Activated CD4-positive, alpha-beta T cell treated with anti-CD3 and anti-CD28 coated beads, Interleukin-2, amount 50 U/mL, for 16 hours (primary cell): ENCODE results near the gene C17orf100.
A peak's percentile ranks its signal among the peaks of the same experiment; 100 is the strongest.
"Not testable (repeated sequence)": the region's sequence is repeated elsewhere in the genome, so short reads cannot be mapped to it uniquely, and the experiment has no call there.

Experiments
- DNase-seq: peaks from one replicate; pipeline ENCODE4 v3.0.0-alpha.2; 2020

Gene C17orf100

DNA sequence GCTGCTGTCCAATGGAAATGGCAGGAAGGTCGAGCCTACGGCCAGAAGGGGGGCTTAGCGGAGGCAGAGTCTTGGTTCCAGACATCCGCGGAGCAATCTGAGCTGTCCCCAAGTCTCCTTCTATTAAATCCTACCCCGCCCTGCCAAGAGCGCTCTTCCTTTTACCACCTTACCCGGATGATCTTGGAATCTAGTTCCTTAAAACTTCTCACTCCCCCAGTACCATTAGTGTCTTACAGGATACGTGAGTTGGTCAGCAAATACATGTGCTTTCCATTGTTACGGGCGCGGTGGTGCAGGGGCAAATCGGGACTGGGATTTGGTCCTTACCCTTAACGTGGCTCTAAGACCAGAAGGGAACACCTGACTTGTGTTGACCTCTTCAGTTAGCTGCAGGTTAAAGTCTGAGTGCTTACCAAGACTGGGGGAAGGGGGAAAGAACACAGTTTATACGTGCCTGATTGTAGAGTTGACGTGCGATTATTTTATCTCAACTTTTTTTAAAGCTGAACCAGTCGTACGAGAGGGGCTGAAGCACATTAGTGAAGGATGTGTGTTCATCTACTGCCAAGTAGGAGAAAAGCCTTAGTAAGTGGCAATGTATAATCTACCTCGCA is 10.2 kb upstream of the C17orf100 start:
- DNase-seq = peak; percentile 32

DNA sequence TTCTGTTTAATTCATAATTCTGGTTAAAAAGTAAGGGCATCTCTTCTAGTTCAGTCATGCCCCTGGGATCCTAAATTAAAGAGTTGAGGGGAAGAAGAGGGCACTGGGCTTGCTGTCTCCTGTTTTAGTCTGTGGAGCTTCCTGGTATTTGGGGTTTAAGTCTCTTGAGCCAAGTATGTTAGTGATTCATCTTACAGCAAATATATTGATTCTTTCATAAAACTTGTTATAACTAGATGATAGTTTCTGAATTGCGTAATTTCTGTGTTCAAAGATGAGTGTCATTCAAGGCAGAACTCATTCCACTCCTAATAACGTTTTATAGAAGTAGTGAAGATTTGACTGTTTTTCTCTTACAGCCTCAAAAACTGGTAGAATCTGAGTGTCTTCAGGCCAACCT is 9.0 kb upstream of the C17orf100 start:
- DNase-seq = peak; percentile 77

DNA sequence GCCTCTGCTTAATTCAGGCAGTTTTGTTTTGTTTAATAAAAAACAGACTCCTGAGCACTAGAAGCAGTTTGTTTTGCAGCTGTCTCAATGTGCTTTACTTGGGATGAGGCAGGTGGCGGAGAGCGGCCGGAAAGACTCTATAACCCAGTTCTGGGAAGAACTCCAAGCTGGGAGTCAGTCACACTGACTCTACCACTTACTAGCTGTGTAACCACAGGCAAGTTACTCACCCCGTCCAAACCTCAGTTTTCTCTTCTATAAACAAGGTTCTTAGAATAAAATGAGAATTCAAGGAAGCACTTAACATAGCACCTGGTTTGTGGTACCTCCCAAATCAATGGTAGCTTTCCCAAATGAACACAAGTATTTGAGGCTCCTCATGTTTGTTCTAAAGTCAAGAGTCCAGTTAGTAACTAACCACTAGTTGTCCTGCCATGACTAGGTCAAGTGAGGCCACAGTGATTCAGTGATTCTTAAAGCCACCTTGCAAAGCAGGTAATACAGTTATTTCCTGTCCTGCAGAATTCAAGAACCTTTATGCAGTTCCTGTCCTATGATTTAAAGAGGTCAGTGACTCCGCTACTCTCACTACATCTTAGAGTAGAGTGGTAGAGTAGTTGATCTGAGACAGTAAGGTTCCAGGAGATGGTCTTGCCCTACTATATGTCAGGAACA is 8.0 kb upstream of the C17orf100 start:
- DNase-seq = peak; percentile 69

DNA sequence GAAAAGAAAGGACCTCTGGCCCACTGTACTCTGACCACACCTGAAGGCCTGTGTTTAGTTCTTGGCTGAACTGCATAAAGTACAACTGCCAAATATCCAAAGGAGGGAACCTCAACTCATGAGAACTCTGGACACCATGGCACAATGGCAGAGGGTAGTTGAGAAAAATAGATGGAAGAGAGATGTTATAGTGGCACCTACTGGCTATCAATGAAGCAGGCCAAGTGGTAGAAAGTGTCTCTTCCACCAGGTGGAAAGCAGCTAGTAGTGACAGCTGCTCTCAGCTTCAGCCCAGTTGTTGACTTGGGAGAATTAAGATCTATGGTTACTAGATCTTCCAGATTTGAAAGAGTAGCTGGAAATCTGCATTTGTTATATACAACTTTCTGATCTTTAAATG is 3.4 kb upstream of the C17orf100 start:
- peak; percentile 41 for DNase-seq

DNA sequence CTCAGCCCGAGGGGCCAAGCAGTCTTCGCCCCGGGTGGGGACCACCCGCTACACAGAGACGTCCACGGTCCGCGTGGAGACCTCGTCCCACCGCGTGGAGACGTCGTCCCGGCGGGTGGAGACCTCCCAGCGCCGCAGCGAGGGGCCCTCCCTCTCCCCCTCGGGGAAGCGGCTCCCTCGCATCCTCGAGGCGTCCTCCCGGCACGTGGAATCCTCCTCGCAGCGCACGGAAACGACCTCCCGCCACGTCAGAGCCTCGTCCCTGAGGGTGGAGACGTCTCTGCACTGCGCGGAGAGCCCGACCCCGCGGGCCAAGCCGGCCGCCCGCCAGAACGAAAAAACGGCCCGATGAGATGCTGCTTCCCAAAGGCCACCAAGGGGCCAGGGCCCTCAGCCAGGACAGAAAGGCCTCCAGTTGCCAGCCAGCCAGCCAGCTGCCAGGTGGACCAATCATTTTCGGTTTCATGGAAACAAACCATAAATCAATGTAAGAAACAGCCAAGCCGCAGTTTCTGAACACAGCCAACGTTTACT is 424 bp downstream of the C17orf100 start:
- DNase-seq = no peak

DNA sequence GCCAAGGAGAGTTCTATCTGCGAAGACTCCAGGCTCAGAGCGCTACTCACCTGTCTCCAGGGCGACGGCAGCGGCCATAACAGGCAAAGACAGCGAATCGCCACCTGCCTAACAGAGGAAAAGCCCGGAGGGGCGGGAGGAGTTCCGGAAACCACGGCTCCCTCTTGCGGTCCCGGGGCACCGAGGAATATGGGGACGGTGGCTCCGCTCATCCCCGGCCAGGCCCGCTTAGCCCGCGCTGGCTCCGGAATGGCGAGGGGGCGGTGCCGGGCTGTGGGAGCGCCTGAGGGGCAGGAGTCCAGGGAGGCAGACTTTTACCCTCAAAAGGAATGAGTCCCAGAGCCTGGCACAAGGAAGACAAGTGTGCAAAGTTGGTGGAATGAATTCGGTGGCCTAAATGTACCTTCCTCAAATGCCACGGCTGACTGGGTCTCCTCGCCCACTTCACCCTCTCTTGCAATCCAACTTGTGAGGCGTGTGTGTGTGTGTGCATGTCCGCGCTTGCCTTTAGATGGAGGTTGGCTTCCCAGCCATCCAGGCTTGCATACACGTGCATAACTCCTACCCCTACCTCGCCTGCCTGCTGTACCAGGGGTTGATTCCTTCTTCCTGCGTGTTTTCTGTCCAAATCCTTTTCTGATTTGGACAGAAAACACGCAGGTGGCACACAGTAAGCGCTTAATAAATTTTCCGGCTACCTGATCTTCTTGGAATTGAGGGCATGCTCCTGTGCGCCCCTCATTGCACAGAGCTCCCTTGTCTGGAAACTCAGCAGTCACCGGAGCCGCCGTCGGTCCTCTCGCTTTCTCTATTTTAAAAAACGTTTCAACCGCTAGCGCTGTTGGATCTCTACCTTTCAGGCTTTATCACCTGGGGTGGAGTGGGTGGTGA is 3.5 kb downstream of the C17orf100 start:
- DNase-seq = no peak

DNA sequence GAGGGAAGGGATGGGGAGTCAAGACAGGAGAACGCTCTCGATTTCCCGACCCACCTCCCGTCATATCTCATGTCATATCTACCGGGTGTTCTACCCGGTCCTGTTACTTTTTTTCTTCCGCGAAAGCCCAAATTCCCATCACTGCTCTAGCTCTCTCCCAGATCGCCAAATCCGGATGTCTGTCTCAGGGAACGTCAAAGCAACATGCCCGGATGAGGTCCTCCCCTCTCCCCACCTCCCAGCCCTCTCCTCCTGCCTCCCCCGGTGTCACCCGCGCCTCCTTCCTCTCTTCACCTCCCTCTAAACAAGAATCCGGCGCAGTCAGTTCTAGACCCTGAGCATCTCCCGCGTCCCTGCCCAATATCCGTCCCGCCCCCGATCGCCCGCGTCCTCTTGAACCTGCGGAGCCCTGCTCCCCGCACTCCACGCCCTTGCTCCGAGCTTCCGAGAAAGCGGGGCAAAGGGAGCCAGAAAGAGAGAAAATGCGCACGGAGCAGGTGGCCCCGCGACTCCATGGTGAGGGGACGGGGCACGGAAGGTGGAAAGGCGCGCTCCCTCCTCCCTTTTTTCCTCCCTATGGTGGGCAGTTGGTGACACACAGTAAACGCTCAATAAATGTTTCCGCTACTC is 4.3 kb downstream of the C17orf100 start:
- not testable (repeated sequence) for DNase-seq

DNA sequence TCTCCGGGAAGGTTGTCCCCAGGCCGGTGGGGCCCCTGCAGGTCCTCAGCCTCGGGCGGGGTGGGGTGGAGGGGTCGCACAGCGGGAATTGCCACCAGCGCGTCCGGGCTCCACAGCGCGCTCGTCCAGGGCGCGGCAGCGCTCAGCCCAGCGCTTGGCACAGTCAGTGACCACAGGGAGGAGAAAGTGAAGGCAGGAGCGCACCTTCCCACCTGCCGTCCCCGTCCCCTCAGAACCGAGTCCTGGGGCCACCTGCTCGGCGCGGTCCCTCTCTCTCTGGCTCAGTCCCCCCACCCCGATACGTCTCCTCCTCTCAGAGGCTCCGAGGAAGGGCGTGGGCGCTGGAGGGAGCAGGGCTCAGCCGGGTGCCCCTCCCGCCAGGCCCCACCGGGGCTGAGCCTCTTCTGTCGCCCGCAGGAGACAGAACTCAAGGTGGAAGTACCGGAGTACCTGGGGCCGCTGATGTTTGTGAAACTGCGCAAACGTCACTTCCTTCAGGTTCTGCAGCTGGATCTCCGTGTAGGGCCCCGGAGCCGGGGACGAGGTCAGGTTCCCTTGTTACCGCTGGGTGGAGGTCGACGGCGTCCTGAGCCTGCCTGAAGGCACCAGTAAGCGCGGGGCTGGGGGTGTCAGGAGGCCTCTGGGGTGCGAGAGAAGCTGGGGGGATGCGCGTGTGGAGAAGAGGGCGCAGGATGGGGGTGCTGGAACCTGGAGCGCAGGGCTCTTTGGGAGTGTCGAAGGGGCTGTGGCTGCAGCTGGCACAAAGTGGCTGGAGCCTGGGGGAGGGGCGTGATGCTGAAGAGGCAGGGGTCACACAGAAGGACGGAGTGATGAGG is 5.5 kb downstream of the C17orf100 start:
- DNase-seq = peak; percentile 55

DNA sequence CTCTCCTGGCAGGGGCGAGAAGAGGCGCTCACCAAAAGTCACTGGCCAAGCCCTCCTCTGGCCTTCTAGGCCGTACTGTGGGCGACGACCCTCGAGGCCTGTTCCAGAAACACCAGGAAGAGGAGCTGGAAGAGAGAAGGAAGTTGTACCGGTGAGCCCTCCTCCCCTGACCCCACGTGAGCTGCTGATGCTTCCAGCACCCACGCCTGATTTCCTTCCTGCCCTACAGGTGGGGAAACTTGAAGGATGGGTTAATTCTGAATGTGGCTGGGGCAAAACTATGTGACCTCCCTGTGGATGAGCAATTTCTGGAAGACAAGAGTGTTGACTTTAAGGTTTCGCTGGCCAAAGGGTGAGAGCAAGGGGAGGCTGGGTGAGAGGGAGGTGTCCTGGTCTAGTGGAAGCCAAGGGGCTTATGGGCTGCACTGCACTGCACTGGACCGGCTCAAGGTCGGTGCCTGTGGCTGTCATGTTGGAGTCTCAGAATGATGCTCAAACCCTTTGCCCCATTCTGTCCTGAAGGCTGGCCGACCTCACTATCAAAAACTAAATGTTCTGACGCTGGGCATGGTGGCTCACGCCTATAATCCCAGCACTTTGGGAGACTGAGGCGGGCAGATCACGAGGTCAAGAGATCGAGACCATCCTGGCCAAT is 6.2 kb downstream of the C17orf100 start:
- DNase-seq = no peak

DNA sequence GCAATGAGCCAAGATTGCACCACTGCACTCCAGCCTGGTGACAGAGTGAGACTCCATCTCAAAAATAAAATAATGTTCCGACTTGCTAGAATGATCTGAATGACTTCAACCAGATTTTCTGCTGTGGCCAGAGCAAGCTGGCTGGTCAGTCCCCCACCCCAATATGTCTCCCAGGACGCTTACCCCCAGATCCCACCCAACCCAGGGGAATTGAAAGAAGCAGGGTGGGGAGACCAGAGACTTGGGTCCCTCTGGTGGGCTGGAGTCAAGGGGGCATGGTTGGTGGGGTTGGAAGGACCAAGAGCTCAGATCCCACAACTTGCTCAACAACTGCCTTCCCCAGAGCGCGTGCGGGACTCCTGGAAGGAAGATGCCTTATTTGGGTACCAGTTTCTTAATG is 6.8 kb downstream of the C17orf100 start:
- DNase-seq = not testable (repeated sequence)

DNA sequence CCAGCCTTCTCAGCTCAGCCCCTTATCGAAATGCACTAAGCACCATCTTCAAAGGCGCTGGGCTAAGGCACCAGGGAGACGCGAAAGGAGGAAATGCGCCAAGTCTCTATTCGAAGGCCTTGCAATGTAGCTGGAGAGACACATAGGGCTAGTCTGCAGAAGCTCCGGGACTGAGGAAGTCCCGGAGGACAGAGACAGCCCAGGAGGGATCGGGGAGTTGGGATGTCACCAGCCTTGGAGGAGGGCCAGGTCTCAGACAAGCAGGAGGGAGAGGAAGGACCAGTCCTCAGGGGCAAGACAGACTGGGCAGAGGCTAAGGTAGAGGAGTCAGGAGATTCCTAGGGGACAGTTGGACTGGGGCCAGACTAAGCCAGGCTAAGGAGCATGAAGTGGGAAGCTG is 8.5 kb downstream of the C17orf100 start:
- no peak for DNase-seq

DNA sequence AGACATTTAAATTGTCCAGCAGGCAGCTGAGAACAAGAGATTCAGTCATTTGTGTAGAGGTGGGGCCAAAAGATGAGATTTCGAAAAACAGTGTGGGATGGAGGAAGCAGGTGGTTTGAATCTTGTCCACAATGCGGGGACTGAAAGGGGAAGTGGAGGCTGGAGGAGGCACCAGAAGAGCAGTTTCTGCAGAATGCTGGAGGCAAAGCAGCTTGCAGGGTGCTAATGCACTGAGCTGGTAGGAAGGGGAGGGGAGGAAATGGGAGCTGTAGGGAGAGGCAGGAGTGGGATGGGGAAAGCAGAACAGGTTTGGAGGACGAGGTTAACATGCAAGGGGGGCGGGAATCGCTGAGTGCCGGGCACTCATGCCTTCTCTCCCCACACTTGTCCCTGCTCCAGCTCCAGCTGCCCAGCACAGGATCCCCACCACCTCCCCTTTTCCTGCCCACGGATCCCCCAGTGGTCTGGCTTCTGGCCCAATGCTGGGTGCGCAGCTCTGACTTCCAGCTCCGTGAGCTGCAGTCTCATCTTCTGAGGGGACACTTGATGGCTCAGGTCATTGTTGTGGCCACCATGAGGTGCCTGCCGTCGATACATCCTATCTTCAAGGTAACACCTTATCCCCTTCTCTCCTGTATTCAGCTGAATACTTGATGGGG is 9.4 kb downstream of the C17orf100 start:
- peak; percentile 55 for DNase-seq

DNA sequence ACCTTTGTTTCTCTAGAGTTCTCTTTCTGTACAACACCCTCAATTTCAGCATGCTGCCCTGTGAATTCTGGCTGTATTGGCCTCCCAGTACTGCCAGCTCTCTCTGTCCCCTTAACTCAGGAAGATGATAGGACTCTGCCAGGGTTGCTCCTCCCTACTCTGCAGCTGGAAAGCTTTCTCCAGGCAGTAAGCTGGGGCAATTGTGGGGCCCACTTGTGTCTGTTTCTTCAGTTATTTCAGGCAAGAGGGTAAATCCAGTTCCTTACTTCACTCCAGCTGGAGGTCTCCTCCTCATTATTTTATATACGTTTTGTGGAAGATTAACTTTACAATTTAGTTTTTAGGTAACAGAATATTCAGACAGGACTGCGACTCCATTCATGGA is 9.9 kb downstream of the C17orf100 start:
- DNase-seq = no peak

DNA sequence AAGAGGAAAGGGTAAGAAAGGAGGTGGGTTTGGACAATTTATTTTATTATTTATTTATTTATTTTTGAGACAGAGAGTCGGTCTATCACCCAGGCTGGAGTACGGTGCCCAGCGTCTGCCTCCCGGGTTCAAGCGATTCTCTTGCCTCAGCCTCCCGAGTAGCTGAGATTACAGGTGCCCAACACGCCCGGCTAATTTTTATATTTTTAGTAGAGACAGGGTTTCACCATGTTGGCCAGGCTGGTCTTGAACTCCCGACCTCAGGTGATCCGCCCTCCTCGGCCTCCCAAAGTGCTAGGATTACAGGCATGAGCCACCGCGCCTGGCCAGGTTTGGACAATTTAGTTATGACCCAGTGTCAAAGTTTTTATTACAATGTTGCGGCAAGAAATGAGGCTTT is 11.6 kb downstream of the C17orf100 start:
- DNase-seq = not testable (repeated sequence)

DNA sequence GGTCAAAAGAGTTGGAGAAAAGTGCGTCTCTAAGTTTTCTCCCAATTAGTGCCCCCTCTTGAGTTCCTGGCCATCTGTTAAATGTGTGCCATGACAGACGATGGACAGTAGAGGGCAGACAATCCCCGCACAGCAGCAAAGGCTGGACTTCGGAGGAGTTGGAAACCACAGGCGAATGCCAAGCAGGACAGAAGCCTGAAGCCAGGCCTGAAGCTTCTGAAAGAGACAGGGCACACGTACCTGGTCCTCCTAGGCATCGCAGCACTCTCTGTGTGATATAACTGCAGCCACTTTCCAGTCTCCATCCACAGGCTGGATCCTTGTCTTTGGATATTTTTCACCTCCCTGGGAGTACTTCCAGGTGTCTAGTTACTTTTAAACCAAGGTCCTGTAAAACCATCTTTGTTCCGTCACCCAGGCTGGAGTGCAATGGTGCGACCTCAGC is 14.5 kb downstream of the C17orf100 start:
- peak; percentile 64 for DNase-seq

DNA sequence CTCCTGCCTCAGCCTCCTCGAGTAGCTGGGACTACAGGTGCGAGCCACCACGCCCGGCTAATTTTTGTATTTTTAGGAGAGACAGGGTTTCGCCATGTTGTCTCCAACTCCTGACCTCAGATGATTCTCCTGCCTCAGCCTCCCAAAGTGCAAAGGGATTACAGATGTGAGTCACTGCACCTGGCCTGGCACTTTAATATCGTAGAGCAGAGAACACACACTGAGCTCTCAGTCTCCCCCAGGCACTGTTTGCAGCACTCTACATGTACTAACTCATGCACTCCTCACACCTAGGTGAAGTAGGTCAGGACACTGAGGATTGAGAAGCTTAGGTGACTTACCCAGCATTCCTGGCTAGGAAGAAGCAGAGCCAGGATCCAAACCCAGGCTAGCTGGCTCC is 15.0 kb downstream of the C17orf100 start:
- DNase-seq = no peak

DNA sequence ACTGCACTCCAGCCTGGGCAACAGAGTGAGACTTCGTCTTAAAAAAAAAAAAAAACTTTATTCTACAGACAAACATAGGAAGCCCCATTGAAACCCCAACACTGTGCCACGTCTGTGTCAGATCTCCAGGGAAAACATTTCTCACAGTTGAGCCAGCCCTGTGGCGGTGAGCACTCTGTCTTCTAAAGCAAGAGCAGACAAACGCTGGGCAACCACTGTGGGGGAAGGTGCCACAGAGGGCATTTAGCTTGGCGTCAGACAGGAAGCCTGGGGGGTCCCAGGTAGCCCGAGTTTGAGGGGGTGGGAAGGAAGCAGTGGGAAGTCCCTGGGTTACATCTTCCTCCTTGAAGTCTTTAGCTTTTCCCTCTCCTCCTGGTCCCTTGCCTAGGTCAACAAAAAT is 16.0 kb downstream of the C17orf100 start:
- no peak for DNase-seq

DNA sequence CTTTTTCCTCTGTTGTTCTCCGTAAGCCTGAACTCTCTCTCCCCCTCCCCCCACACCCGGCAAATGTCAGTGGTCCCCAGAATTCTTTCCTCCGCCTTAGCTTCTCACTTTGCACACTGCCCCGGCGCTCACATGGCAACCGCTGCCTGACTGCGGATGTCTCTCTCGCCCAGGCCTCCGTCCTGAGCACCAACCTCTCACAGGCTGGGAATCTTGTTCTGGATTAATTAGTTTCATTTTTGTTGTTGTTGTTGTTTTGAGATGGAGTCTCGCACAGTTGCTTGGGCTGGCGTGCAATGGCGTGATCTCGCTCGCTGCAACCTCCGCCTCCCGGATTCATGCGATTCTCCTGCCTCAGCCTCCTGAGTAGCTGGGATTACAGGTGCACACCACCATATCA is 16.7 kb downstream of the C17orf100 start:
- no peak for DNase-seq

DNA sequence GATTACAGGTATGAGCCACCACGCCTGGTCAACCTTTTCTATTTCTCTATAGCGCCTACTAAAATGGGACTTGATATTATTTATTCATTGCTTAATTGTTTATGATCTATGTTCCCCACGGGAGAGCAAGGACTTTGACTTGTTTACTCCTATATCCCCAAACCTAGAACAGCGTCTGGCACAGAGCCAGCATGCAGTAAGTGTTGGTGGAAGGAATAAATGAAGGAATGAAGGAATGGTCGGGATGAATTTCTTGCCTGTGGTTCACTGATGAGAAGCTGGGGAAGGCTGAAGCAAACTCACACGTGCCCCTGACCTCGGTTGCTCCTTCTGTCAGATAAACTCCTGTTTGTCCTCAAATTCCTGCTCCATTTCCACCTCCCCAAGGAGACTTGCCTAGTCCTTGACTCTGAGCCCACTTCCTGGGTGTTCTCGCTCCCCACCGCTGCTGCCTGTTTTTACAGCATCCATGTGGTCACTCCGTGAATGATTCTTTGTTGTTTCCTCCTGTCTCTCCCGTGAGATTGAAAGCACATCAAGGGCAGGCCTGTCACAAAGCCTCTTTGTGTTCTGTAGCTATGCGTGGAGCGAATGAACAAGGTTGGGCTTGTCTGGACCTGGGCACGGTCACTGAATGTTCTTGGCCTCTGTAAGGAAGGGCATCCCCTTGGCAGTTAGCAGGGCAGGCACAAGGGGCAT is 17.3 kb downstream of the C17orf100 start:
- DNase-seq = no peak

DNA sequence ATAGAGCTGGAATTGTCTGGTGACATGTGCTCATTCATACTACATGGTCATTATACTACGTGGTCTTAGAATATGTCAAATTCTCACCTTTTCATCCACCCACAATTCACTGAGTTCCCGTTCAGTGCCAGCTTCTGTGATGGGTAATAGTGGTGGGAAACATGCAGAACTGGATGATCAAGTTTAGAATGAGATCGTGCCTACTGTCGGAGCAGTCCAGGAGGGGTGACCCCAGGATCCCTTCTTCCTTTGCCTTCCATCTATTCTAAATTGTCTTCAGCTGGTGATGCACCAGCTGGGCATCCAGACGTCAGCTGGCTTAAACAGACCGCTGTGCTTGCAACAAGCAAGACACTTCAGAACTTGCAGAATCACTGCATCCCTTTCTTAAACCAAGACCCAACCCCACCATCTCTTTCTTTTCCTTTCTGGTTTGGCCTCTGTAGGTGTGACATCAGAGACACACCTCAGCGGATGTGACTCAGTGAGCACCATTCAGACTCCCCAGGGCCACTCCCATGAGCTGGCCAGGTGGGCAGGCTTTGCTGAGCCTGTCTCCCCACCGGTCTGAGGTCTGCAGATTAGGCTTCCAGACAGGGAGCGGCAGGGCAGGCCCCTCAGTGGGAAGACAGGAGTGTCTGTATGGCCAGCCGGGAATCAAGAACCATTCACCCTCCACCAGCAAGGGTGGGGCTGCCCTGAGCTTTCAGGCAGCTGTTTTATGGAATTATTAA is 18.1 kb downstream of the C17orf100 start:
- DNase-seq = no peak
